Esophagus (tissue), 2 donors: Measurements from ENCODE around the gene CRB2. TPM values are rescaled to one million over a fixed set of nuclear protein-coding genes. Genes with fewer than 3 reads are reported as not detected.

Experiments used
- H3K27ac ChIP-seq, 2 donors: one replicate each; pipeline ENCODE4 v1.5.1; 2013; ENCODE audit warnings: low read depth in 2 of 2, mild to moderate bottlenecking in 2 of 2, inconsistent platforms in 1 of 2, low read length in 1 of 2, moderate library complexity in 1 of 2
- H3K27me3 ChIP-seq, 2 donors: one replicate each; pipeline ENCODE4 v1.6.1; 2013; ENCODE audit warnings: low read length in 2 of 2, control low read depth in 1 of 2, mild to moderate bottlenecking in 1 of 2; ENCODE audit not compliant: insufficient read depth in 2 of 2, control insufficient read depth in 1 of 2
- H3K36me3 ChIP-seq, 2 donors: one replicate each; pipeline ENCODE4 v1.6.1; 2013; ENCODE audit warnings: low read length in 1 of 2; ENCODE audit not compliant: control insufficient read depth in 2 of 2, insufficient read depth in 2 of 2
- H3K4me1 ChIP-seq, 2 donors: one replicate each; pipeline ENCODE4 v1.6.1; 2013; ENCODE audit warnings: low read length in 1 of 2; ENCODE audit not compliant: control insufficient read depth in 2 of 2, insufficient read depth in 2 of 2
- H3K4me3 ChIP-seq, 2 donors: one replicate each; pipeline ENCODE4 v1.5.1; 2013; ENCODE audit warnings: low read length in 2 of 2, mild to moderate bottlenecking in 2 of 2, low read depth in 1 of 2, moderate library complexity in 1 of 2
- H3K9me3 ChIP-seq, 2 donors: one replicate each; pipeline ENCODE4 v1.6.1; 2013; ENCODE audit warnings: mild to moderate bottlenecking in 2 of 2, low read depth in 1 of 2, low read length in 1 of 2, moderate library complexity in 1 of 2; ENCODE audit not compliant: control insufficient read depth in 2 of 2, insufficient read depth in 1 of 2
- WGBS, 2 donors: extraction: QIAGEN DNeasy Blood & Tissue Kit; methylation state at CpG; one replicate each; pipeline ENCODE4 v1.1.7; 2013; 5-methylcytosine and 5-hydroxymethylcytosine counted together
- polyA plus RNA-seq, 2 donors: library from polyadenylated mRNA; stranded (reverse); fragments of 200-250 nt; gene quantifications; one replicate each; pipeline ENCODE4 v1.2.3, GENCODE V29; 2013
- donor health status: healthy with polysubstance abuse.
- donor health status: Bipolar disorder and iron deficiency.

Gene CRB2
- polyA plus RNA-seq, 2 donors, result 0.01 to 0.02 TPM

DNA sequence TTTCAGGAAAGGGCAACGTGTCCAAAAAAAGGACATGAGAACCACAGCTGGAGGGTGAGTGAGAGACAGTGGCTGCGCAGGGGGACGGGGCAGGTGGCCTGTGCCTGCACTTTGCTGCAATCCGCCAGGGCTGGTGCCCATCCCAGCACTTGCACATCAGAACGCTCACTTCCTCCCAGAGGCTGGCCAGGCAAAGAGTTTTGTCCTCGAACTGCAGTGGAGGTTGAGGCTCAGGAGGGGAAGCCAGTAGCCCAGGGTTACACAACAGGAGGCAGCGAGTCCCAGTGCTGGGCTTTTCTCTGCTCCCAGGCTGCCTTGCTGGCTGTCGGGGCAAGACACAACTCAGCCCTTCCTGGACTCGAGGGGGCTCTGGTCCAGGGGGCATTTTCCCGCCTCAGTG lies 33.1 kb downstream of the CRB2 start:
- 80 to 85% methylated on average over 10 of the region's 10 CpGs for WGBS, 2 donors

DNA sequence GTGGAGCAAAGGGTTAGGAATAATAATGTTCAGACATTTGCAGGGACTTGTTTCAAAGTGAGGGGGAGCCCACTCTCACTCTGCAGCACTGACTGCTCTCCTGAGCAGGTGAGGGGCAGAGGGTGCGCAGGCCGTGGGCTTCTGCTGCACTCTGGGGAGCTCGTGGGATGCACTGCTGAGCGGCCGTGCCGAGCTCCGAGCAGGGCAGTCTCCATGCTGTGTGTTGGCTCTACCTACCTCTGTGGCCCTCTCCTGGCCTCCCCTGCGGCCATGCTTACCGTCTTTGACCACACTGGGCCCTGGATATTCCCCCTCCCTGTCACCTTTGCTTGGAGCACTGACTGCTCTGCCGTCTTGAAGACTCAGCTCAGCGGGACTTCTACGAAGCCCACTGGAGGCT lies 33.7 kb downstream of the CRB2 start:
- Histone ChIP-seq H3K27me3 (no peaks in the 10 kb centered on the region), H3K4me1 (no peaks in the 10 kb centered on the region), H3K4me3 (no peak overlapping the region), H3K36me3 (no peaks in the 10 kb centered on the region), H3K27ac (no peak overlapping the region), H3K9me3 (no peaks in the 10 kb centered on the region)
- 78 to 86% methylated on average over 12 of the region's 12 CpGs for WGBS, 2 donors

More for the DNA sequence above, 33.1 kb downstream of the CRB2 start:
- H3K9me3 ChIP-seq, result no peaks in the 10 kb centered on the region
- no peak overlapping the region for H3K4me3 ChIP-seq
- no peaks in the 10 kb centered on the region for H3K36me3 ChIP-seq
- no peaks in the 10 kb centered on the region for H3K4me1 ChIP-seq
- H3K27ac ChIP-seq, result no peak overlapping the region
- H3K27me3 ChIP-seq, result no peaks in the 10 kb centered on the region

DNA sequence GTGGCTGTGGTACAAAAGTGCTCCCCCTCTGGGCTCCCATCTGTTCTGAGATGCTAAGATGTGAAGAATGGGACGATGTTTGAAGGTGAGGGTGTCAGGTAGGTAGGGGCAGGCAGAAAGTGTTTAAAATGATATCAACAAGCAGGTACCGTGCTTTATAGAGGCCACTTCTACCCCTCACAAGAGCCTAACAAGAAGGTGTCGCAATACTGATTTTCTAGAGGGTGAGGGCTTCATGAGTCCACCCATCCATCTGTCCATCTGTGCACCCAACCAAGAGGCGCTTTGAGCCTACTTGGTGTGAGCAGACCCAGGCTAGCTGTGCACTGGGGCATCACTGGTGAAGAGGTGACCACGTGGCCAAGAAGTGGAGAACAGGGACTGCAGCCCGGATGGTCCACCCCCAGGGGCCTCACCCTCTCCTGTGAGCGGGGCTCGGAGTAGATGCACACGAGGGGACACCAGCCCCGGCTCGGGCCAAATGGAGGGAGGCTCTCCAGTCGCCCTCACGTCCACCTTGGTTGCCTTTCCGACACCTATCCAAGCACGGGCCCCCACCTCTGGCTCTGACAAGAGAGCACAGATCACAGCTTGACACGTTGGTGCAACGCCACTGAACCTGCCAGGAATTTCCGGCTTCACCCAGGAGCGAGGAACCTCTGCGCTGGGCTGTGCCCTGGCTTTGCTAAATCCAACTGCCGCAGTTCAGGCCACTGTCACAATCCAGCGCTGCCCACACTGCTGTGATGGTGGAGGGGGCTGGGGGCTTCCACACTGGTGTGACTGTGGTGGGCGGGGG lies 34.5 kb downstream of the CRB2 start:
- Histone ChIP-seq H3K4me1 (no peaks in the 10 kb centered on the region), H3K9me3 (no peaks in the 10 kb centered on the region), H3K27me3 (no peaks in the 10 kb centered on the region), H3K4me3 (no peak overlapping the region), H3K36me3 (no peaks in the 10 kb centered on the region), H3K27ac (no peak overlapping the region)
- WGBS, 2 donors, result 88% methylated on average over 23 of the region's 23 CpGs

- WGBS, 2 donors, result 86 to 96% methylated on average over 5 of the region's 5 CpGs
- H3K27ac ChIP-seq, result no peak overlapping the region
- no peak overlapping the region for H3K4me3 ChIP-seq
- no peaks in the 10 kb centered on the region for H3K27me3 ChIP-seq
- H3K4me1 ChIP-seq, result peaks cover 0 to 1% of the 10 kb centered on the region in 2 donors
- no peaks in the 10 kb centered on the region for H3K9me3 ChIP-seq
- no peaks in the 10 kb centered on the region for H3K36me3 ChIP-seq
Measured at GRCh38 chr9:123391233-123391632, 35.2 kb downstream of the CRB2 start.

- H3K27me3 ChIP-seq, result no peaks in the 10 kb centered on the region
- peaks cover 0 to 2% of the 10 kb centered on the region in 2 donors for H3K4me1 ChIP-seq
- no peaks in the 10 kb centered on the region for H3K9me3 ChIP-seq
- WGBS, 2 donors, result 93 to 94% methylated on average over 28 of the region's 28 CpGs
- H3K36me3 ChIP-seq, result no peaks in the 10 kb centered on the region
- no peak overlapping the region for H3K4me3 ChIP-seq
- no peak overlapping the region for H3K27ac ChIP-seq
Measured at GRCh38 chr9:123391946-123392345, 35.9 kb downstream of the CRB2 start.

DNA sequence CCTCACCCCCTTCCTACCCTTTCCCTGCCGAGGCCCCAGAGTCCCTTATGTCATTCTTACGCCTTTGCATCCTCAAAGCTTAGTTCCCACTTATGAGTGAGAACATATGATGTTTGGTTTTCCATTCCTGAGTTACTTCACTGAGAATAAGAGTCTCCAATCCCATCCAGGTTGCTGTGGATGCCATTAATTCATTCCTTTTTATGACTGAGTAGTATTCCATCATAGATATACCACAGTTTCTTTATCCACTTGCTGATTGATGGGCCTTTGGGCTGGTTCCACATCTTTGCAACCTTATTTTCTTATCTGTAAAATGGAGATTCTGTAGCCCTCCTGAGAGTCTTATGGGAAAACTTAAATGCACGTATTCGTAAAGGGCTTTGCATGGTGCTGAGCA lies 36.8 kb downstream of the CRB2 start:
- H3K4me1 ChIP-seq, result peaks cover 0 to 2% of the 10 kb centered on the region in 2 donors
- no peaks in the 10 kb centered on the region for H3K9me3 ChIP-seq
- H3K27ac ChIP-seq, result no peak overlapping the region
- no peaks in the 10 kb centered on the region for H3K27me3 ChIP-seq
- no peak overlapping the region for H3K4me3 ChIP-seq
- no peaks in the 10 kb centered on the region for H3K36me3 ChIP-seq
- 82 to 97% methylated on average over 4 of the region's 4 CpGs for WGBS, 2 donors

DNA sequence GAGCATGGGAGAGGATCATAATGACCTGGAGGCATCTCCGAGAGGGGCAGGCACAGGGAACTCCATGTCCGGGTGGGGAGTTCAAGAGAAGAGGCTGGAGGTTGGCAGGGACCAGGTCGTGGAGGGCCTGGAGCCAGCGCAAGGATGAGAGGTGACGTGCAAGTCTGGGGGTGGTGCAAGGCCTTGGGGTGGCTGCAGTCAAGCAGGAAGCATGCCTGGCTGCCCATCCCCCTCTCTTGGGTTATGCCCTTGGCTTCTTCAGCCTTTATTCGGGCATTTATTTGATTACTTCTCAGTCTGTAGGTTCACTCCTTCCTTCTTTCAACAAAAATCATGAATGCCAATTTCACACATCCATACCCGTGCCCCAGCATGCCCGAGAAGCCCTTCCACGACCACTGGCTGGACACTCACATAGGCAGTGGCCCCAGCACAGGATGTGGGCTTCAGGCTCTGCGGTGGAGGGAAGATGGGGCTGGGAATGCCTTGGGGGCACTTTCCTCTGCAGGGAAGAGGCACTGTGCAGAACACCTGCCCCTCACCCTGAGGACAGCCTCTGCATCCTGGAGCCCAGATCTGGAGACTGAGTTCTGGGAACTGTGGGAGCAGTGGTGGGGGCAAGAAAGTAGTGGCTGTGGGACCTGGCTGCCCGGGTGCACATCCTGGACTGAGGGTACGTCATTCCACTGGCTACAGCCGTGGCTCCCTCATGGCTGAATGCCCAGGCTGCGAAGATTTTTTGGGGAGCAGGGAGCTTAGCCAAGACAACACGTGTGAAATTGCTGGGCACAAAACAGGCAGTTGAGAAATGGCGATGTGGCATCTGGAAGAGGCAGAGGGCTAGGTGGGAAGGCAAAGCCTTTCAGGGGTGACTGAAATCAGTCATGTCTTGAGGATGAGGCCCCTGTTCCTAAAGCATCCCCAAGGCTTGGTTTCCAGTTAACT lies 38.6 kb downstream of the CRB2 start:
- no peaks in the 10 kb centered on the region for H3K9me3 ChIP-seq
- no peak overlapping the region for H3K4me3 ChIP-seq
- WGBS, 2 donors, result 73 to 77% methylated on average over 16 of the region's 16 CpGs
- H3K4me1 ChIP-seq, result peaks cover 0 to 2% of the 10 kb centered on the region in 2 donors
- no peaks in the 10 kb centered on the region for H3K36me3 ChIP-seq
- H3K27ac ChIP-seq, result no peak overlapping the region
- no peaks in the 10 kb centered on the region for H3K27me3 ChIP-seq

DNA sequence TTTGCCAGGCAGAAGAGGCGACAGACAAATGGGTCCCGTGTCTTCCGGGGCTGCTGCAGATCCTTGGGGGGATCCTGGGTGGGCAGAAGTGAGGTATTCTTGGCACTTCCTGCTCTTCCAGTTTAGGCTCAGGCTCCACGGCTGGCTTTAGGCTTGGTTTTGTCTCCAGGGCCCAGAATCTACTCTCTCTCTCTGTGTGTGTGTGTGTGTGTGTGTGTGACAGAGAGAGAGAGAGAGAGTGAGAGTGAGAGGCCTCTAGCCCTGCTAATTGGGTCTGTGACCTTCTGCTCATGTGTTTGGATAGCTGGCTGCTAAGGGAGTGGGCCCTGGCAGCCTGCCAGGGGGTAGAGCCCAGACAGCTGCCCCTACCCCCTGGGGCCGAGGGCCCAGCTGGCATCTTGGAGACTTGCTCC lies 39.3 kb downstream of the CRB2 start:
- WGBS, 2 donors, result 66 to 71% methylated on average over 5 of the region's 5 CpGs
- H3K4me1 ChIP-seq, result peaks cover 0 to 2% of the 10 kb centered on the region in 2 donors

DNA sequence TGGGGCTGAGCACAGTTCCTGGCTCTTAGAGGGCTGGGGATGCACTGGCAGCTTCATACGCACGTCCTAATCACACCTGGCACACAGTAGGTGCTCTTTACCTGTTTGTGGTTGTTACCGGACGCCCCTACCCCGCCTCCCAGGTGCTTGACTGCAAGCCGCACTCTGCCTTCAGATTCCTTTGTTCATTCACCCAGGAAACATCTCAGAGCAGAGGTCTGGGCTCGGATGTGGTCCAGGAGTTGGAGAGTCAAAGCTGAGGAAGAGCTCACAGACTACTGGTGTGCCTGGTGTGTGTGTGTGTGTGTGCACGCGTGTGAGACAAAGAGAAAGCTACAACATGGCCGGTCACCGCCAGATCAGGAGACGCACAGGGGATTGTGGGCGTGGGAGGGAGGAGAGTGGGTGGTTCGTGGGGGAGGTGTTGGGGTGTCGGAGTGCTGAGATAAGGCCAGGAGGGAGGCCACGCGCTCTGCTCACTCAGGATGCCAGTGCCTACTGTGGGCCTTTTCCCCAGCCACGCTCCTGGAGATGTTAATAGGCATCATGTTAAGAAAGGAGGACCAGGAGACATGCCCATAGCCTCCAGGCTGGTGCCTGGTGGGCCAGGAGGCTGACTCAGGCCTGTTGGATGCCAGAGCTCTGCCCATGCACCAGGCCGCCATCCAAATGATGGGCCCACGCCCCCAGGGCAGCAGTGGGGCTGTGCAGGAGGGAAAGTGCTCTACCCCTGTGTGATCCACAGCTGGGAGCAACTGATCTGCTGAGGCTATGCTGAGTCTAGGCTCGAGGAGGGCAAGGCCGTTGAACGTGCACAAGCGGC lies 39.9 kb downstream of the CRB2 start:
- Histone ChIP-seq H3K9me3 (no peaks in the 10 kb centered on the region), H3K27ac (no peak overlapping the region), H3K36me3 (peaks cover 0 to 2% of the 10 kb centered on the region in 2 donors), H3K4me3 (no peak overlapping the region), H3K4me1 (peaks cover 0 to 2% of the 10 kb centered on the region in 2 donors), H3K27me3 (no peaks in the 10 kb centered on the region)
- 85 to 86% methylated on average over 24 of the region's 24 CpGs for WGBS, 2 donors

More for the DNA sequence above, 39.3 kb downstream of the CRB2 start:
- Histone ChIP-seq H3K27ac (no peak overlapping the region), H3K27me3 (no peaks in the 10 kb centered on the region), H3K9me3 (no peaks in the 10 kb centered on the region), H3K4me3 (no peak overlapping the region), H3K36me3 (no peaks in the 10 kb centered on the region)
